Endothelial cell of umbilical vein (primary cell): ENCODE data around the gene MRPS21. TPM values are rescaled to one million over a fixed set of nuclear protein-coding genes. Genes with fewer than 3 reads are reported as not detected.

ENCODE experiments used
- BruUV-seq: library from RNA; stranded (reverse); fragments of 400-500 nt; replicated peaks from 2 replicates; lab custom pipeline; 2021; lab: Mats Ljungman, UMichigan
- CTCF ChIA-PET: fragments of 300-600, 350-600 bp; sonication (Branson Sonifier 250); formaldehyde crosslinking; loops from one replicate; lab custom pipeline; 2021; ENCODE audit warnings: antibody characterized with exemption, inconsistent platforms; lab: Charles Lee
- POLR2A ChIA-PET: fragments of 300-600, 350-600 bp; sonication (Branson Sonifier 250); formaldehyde crosslinking; loops from one replicate; lab custom pipeline; 2021; ENCODE audit warnings: antibody characterized with exemption, inconsistent platforms; lab: Charles Lee
- DNase-seq: peaks from one replicate; pipeline ENCODE4 v3.0.0-alpha.2; 2011; ENCODE audit warnings: low read depth, low spot score
- FAIRE-seq: peaks from 2 replicates; lab custom pipeline; 2011; peaks lifted over from hg19 to GRCh38; lab: Jason Lieb, UNC
- H2AFZ ChIP-seq: 2 replicates; pipeline ENCODE4 v1.6.0; 2012; ENCODE audit warnings: low read depth, low read length, control low read depth, inconsistent platforms
- H3K27ac ChIP-seq: 2 replicates; pipeline ENCODE4 v1.5.1; 2011; ENCODE audit warnings: low read depth, mild to moderate bottlenecking, control low read depth, low read length, moderate library complexity; ENCODE audit not compliant: insufficient read depth
- H3K27me3 ChIP-seq, 2 experiments: 2 replicates each; pipeline versions ENCODE4 v1.6.0 to v1.6.1; 2011; ENCODE audit warnings: low read length in 2 of 2, mixed read lengths in 1 of 2; ENCODE audit not compliant: control insufficient read depth in 2 of 2, insufficient read depth in 2 of 2
- H3K36me3 ChIP-seq, 2 experiments: 2 replicates in 1 of 2; 3 replicates in 1 of 2; pipeline ENCODE4 v1.5.1; 2011; ENCODE audit warnings: low read length in 2 of 2, mild to moderate bottlenecking in 1 of 2, moderate library complexity in 1 of 2; ENCODE audit not compliant: control insufficient read depth in 2 of 2, insufficient read depth in 2 of 2; ENCODE audit errors: extremely low read depth in 1 of 2
- H3K4me1 ChIP-seq: 3 replicates; pipeline ENCODE4 v1.5.1; 2011; ENCODE audit warnings: mild to moderate bottlenecking, low read length; ENCODE audit not compliant: control insufficient read depth, insufficient read depth; ENCODE audit errors: extremely low read depth
- H3K4me2 ChIP-seq: 2 replicates; pipeline ENCODE4 v1.6.1; 2011; ENCODE audit warnings: low read length, control low read depth, mixed read lengths; ENCODE audit not compliant: insufficient read depth
- H3K4me3 ChIP-seq, 3 experiments: fragments of 200-600 bp in 1 of 3; sonication (generic), shearing (Covaris generic) in 1 of 3; replicated peaks in 1 of 3; 2 replicates each; pipeline ENCODE4 v1.5.1; 2011 to 2016; ENCODE audit warnings: control low read depth in 3 of 3, low read length in 3 of 3, mild to moderate bottlenecking in 2 of 3, inconsistent platforms in 1 of 3, low read depth in 1 of 3, moderate library complexity in 1 of 3; ENCODE audit not compliant: insufficient read depth in 1 of 3
- H3K79me2 ChIP-seq: 2 replicates; pipeline ENCODE4 v1.6.0; 2012; ENCODE audit warnings: low read length, inconsistent platforms; ENCODE audit not compliant: control insufficient read depth, insufficient read depth
- H3K9ac ChIP-seq: replicated peaks from 2 replicates; pipeline ENCODE3; 2011; ENCODE audit warnings: low read length, control low read depth; ENCODE audit not compliant: insufficient read depth; ENCODE audit errors: extremely low read depth
- H3K9me1 ChIP-seq: replicated peaks from 3 replicates; pipeline ENCODE4 v1.6.0; 2011; ENCODE audit warnings: mild to moderate bottlenecking, low read length; ENCODE audit not compliant: control insufficient read depth, insufficient read depth; ENCODE audit errors: extremely low read depth
- H3K9me3 ChIP-seq: replicated peaks from 2 replicates; pipeline ENCODE4 v1.5.1; 2012; ENCODE audit warnings: low read length, inconsistent platforms; ENCODE audit not compliant: control insufficient read depth, insufficient read depth
- H4K20me1 ChIP-seq: replicated peaks from 2 replicates; pipeline ENCODE3; 2011; ENCODE audit warnings: mild to moderate bottlenecking, low read length; ENCODE audit not compliant: control insufficient read depth, insufficient read depth; ENCODE audit errors: extremely low read depth
- EZH2 ChIP-seq: IDR thresholded peaks from 2 replicates; pipeline ENCODE4 v1.6.1; 2012; ENCODE audit warnings: borderline replicate concordance, low read depth, mild to moderate bottlenecking, moderate library complexity, low read length, inconsistent platforms; ENCODE audit not compliant: severe bottlenecking
- FOS ChIP-seq: IDR thresholded peaks from 2 replicates; pipeline ENCODE4 v1.6.1; 2011; ENCODE audit warnings: mild to moderate bottlenecking, low read length, moderate library complexity, borderline replicate concordance; ENCODE audit not compliant: insufficient read depth
- GATA2 ChIP-seq: IDR thresholded peaks from 2 replicates; pipeline ENCODE4 v1.7.0; 2011; ENCODE audit warnings: low read depth, mild to moderate bottlenecking, moderate library complexity, mixed read lengths, low read length; ENCODE audit not compliant: insufficient read length, insufficient read depth
- JUN ChIP-seq: IDR thresholded peaks from 2 replicates; pipeline ENCODE4 v1.6.1; 2011; ENCODE audit warnings: borderline replicate concordance, low read depth; ENCODE audit not compliant: insufficient read length, insufficient read depth
- MYC ChIP-seq: IDR thresholded peaks from one replicate; pipeline ENCODE4 v1.6.1; 2011; ENCODE audit warnings: mild to moderate bottlenecking, low read depth, low read length
- POLR2A ChIP-seq: IDR thresholded peaks from 2 replicates; pipeline ENCODE4 v1.6.1; 2012; ENCODE audit warnings: low read depth, mild to moderate bottlenecking, control low read depth, low read length
- POLR2AphosphoS5 ChIP-seq: IDR thresholded peaks from 2 replicates; pipeline ENCODE4 v1.6.1; 2012; ENCODE audit warnings: low read depth, mild to moderate bottlenecking, control low read depth, low read length, moderate library complexity; ENCODE audit not compliant: insufficient read depth
- dilution Hi-C: fragments of 300-500 bp; cut with MboI; formaldehyde crosslinking; loops from one replicate; pipeline ENCODE4 v1.15.0; 2019; ENCODE audit warnings: low sequenced_read_pairs; ENCODE audit not compliant: extremely low pct_ligation_motif_present
- intact Hi-C: fragments of 100-400 bp; cut with micrococcal nuclease; formaldehyde crosslinking; loops from one replicate; pipeline ENCODE4 v1.10.0; 2022
- polyA plus RNA-seq, 4 experiments: library from polyadenylated mRNA; depleted of rRNA in 3 of 4; stranded (reverse) in 3 of 4; unstranded in 1 of 4; fragments of >200 nt; gene quantifications; 2 replicates each; pipeline versions ENCODE4 v1.2.1 to v1.2.3, GENCODE V29; 2011 to 2012; ENCODE audit warnings: missing spikeins in 1 of 4
- total RNA-seq: library from RNA; stranded (reverse); gene quantifications from 2 replicates; pipeline ENCODE4 v1.2.3, GENCODE V29; 2021
- TF ChIP-seq, protein P1 (sequence below), 2 donors: IDR thresholded peaks; 1 replicate in 1 of 2; 2 replicates in 1 of 2; pipeline ENCODE4 v1.5.1; 2011; ENCODE audit warnings: low read length in 2 of 2, mild to moderate bottlenecking in 2 of 2, moderate library complexity in 2 of 2, control low read depth in 1 of 2, inconsistent platforms in 1 of 2, low read depth in 1 of 2; ENCODE audit not compliant: insufficient read depth in 1 of 2; ENCODE audit errors: extremely low read depth in 1 of 2
- TF ChIP-seq, protein P2 (sequence below): IDR thresholded peaks from 2 replicates; pipeline ENCODE4 v1.6.1; 2011; ENCODE audit not compliant: insufficient read depth, insufficient read length

The MRPS21 gene
- total and polyA plus RNA-seq, 2 donors (not counting 3 experiments of a cell fraction or from before 2014, with no cell fraction given), result 63.1 to 76.7 TPM

DNA sequence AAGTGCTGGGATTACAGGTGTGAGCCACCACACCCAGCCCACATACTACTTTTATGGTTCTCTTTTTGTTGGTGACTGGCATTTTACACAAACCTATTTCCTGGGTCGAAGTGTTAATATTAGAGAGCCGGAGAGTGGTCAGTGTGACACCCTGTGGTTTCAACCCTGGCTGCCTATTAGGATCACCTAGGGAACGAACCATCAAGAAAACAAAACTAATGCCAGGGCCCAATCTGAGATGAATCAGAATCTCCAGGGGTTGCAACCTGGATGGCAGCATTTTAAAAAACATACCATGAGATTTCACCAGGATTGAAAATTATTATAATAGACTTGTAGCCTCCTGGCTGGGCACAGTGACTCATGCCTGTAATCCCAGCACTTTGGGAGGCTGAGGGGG, 6.1 kb downstream of the MRPS21 start:
- H2AFZ ChIP-seq, result no peak overlapping the region
- H3K36me3 ChIP-seq, result peaks cover 9 to 12% of the 10 kb centered on the region in 2 experiments
- no peaks in the 10 kb centered on the region for H4K20me1 ChIP-seq
- H3K4me3 ChIP-seq, result no peak overlapping the region
- H3K4me2 ChIP-seq, result no peak overlapping the region
- BruUV-seq, result no TSS peak
- H3K9ac ChIP-seq, result no peak overlapping the region
- H3K79me2 ChIP-seq, result peaks cover 12% of the 10 kb centered on the region
- H3K9me3 ChIP-seq, result no peaks in the 10 kb centered on the region
- no peaks in the 10 kb centered on the region for H3K4me1 ChIP-seq
- ChIA-PET POLR2A (interaction anchor here (0.6 kb wide), 1 partner anchor 252 kb away, joined by 7 read pairs; no protein-coding TSS in a partner anchor), CTCF (no interaction called here)
- dilution Hi-C loops (no loop called here), intact Hi-C loops (no loop called here)
- DNase-seq (no peak), FAIRE-seq (no peak)
- H3K27ac ChIP-seq, result no peak overlapping the region
- H3K27me3 ChIP-seq, result no peaks in the 10 kb centered on the region
- H3K9me1 ChIP-seq, result no peaks in the 10 kb centered on the region
- TF ChIP-seq JUN (no peak), POLR2A (no peak), MYC (no peak), POLR2AphosphoS5 (no peak), FOS (no peak), GATA2 (no peak), EZH2 (no peak)
- TF ChIP-seq, protein P1, sequence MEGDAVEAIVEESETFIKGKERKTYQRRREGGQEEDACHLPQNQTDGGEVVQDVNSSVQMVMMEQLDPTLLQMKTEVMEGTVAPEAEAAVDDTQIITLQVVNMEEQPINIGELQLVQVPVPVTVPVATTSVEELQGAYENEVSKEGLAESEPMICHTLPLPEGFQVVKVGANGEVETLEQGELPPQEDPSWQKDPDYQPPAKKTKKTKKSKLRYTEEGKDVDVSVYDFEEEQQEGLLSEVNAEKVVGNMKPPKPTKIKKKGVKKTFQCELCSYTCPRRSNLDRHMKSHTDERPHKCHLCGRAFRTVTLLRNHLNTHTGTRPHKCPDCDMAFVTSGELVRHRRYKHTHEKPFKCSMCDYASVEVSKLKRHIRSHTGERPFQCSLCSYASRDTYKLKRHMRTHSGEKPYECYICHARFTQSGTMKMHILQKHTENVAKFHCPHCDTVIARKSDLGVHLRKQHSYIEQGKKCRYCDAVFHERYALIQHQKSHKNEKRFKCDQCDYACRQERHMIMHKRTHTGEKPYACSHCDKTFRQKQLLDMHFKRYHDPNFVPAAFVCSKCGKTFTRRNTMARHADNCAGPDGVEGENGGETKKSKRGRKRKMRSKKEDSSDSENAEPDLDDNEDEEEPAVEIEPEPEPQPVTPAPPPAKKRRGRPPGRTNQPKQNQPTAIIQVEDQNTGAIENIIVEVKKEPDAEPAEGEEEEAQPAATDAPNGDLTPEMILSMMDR (IDR thresholded peaks at IDR 0.05; ENCODE audit: extremely low read depth in 1 of 2, insufficient read depth in 1 of 2, low read depth in 1 of 2, low read length in 2 of 2), result no peak
- TF ChIP-seq, protein P2, sequence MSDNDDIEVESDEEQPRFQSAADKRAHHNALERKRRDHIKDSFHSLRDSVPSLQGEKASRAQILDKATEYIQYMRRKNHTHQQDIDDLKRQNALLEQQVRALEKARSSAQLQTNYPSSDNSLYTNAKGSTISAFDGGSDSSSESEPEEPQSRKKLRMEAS, result no peak
